ACHN (cell line): ENCODE results near the gene WASL.
"Not testable (repeated sequence)": the region's sequence is repeated elsewhere in the genome, so short reads cannot be mapped to it uniquely, and the experiment has no call there.

ENCODE experiments used
- DNase-seq: peaks from one replicate; pipeline ENCODE4 v3.0.0-alpha.2; 2015
- in situ Hi-C: cut with HindIII; loops from 2 replicates; pipeline ENCODE4 v1.10.0; 2017; ENCODE audit warnings: low sequenced_read_pairs, low pct_ligation_motif_present, low pct_unique_long_range_greater_than_20kb

Gene WASL

DNA sequence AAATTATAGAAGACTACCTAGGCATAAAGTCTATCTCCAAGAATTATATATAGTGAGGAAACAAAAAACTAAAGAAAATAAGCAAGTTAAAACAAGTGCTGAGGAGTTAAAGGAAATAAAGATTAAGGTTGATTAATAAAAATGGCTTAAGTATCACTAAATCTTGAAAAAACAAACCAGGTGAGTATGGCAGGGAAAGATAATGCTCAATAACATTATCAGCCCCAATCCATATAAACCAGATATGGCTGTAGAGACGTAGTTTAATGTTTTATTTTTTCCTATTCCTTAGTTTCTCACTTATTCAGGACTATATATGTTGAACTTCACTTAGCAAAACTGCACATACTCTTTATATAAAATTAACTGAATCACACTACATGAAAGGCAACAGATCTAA is 4.4 kb downstream of the WASL start:
- in situ Hi-C loops = no loop called here
- DNase-seq = no peak

- in situ Hi-C loops = no loop called here
- no peak for DNase-seq
Observed at GRCh38 chr7:123741940-123742339, 6.9 kb downstream of the WASL start.

- in situ Hi-C loops = no loop called here
Observed at GRCh38 chr7:123738808-123739207, 10.0 kb downstream of the WASL start.

DNA sequence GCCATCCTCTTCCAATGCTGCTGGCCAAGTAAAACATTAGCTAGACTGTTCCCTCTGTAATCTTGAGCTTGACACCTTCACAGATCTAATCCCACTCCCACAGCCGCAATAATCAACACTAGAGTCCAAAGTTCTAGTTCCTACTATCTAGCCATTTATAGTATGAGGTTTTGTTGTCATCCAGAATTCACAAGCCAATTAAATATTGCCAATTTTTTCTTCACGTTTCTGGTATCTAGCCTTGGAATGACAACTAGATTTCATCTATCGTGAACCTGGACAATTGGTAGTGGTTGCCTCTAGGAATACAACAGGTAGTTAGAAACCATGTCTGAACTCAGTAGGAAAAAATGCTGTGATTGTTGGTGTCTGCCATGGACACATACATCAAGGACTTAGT is 10.4 kb downstream of the WASL start:
- no peak for DNase-seq
- in situ Hi-C loops = no loop called here

More at GRCh38 chr7:123738808-123739207, 10.0 kb downstream of the WASL start:
- no peak for DNase-seq

DNA sequence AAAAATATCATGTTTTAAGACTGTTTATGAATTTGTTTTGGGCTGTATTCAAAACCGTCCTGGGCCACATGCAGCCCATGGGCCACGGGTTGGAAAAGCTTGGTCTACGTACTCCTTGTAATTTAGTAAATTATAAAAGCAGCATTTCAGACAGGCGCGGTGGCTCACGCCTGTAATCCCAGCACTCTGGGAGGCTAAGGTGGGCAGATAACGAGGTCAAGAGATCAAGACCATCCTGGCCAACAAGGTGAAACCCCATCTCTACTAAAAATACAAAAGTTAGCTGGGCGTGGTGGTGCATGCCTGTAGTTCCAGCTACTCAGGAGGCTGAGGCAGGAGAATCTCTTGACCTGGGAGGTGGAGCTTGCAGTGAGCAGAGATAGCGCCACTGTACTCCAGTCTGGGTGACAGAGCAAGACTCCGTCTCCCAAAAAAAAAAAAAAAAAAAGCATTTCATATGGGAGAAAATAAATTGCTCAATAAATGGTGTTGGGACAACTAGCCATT is 11.6 kb downstream of the WASL start:
- DNase-seq, in situ Hi-C loops: not testable (repeated sequence)

DNA sequence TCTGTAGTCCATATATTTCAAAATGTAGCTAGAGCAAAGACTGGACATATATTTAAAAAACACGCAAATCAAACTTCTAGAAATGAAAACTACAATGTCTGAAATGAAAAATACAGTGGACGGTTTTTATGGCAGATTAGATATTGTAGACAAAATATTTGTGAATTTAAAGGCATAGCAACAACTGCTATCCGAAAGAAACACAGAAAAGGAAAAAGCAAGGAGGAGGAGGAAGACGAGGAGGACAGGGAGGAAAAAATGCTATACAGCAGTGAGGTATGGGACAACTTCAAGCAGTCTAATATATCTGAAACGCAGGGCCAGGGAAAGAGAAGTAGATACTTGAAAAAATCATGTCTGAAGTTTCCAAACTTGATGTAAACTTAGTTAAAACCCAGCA is 13.3 kb downstream of the WASL start:
- in situ Hi-C loops = no loop called here
- DNase-seq = no peak

GRCh38 chr7:123734498-123734897 is 14.3 kb downstream of the WASL start:
- in situ Hi-C loops = no loop called here

DNA sequence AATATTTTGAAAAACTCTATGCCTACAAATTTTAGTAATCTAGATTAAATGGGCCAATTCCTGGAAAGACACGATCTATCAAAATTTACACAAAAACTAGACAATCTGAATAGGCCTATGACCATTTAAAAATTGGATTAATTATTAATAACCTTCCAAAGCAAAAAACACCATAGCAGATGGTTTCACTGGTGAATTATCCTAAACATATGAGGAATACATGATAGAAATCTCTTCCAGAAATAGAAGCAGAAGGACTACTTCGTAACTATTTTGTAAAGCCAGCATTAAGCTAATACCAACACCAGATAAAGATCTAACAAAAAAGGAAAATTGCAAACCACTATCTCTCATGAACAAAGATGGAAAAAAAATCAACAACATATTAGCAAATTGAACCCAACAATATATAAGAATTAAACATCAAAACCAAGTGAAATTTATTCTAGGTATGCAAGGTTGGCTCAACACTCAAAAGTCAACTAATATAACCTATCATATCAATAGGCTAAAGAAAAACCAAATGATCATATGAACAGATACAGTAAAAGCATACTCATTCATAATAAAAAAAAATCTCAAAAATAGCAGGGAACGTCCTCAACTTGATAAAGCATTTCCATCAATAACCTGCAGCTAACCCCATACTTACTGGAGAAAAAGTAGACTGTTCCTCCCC is 16.3 kb downstream of the WASL start:
- in situ Hi-C loops = no loop called here
- no peak for DNase-seq

More at GRCh38 chr7:123734498-123734897, 14.3 kb downstream of the WASL start:
- no peak for DNase-seq

DNA sequence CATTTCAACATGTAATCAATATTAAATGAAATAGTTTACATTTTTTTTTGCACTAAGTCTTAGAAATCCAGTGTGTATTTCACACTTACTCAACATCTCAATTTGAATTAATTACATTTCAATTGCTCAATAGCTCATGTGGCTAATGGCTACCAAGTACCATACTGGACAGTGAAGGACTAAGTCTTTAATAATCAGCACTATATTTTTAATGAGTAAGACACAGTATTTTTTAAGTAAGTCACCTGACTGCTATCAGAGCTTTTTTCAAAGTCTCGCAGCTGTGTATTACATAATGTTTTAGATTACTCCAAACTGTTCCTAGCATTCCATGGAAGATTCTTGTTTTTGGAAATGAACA is 19.6 kb downstream of the WASL start:
- in situ Hi-C loops = no loop called here
- no peak for DNase-seq

GRCh38 chr7:123727071-123727837 is 21.5 kb downstream of the WASL start:
- in situ Hi-C loops = no loop called here
- no peak for DNase-seq

- in situ Hi-C loops = no loop called here
- no peak for DNase-seq
Observed at GRCh38 chr7:123725586-123726171, 23.1 kb downstream of the WASL start.

GRCh38 chr7:123724817-123725253 is 24.0 kb downstream of the WASL start:
- in situ Hi-C loops = no loop called here
- no peak for DNase-seq

DNA sequence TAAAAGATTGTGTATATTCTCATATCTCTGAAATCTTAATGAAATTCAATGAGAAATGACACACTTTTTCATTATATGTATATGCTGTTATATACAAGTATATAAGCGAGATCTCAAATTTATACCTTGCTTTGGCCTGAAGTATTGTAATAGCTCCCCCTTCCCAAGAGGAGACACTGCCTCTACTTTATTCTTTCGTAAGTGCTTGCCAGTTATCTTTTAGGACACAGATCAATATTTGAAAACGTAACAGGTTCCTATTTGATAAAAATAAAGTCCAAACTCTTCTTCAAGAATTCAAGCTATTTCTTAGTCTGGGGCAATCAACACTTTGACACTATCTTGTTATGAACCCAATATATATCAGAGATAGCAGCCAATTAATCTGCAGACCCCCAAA is 24.9 kb downstream of the WASL start:
- DNase-seq = no peak
- in situ Hi-C loops = no loop called here

GRCh38 chr7:123720527-123720926 is 28.3 kb downstream of the WASL start:
- in situ Hi-C loops, DNase-seq: not testable (repeated sequence)

DNA sequence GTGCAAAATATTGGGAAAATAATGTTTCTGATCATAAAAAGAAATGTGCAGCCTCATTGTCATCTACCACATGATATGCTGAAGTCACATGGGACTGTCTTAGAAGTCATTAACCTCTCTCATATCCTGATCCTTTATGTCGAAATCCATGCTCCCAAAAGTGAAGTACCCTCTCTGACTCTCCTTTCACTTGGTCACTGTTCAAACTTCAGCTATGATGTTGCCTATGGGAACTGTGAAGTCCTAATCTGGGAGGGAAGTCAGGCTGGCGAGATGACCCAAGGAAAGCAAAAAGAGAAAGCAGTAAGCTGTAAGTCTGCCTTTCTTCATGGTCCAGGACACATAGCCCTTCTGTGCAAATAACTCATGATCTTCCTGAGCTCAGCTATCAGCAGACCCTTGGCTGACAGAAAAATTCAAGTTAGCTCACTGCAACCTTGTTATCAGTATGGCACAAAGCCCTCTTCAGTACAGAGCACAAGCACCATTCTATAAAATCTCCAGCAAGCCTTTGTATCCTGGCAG is 29.5 kb downstream of the WASL start:
- DNase-seq = no peak
- in situ Hi-C loops = no loop called here

DNA sequence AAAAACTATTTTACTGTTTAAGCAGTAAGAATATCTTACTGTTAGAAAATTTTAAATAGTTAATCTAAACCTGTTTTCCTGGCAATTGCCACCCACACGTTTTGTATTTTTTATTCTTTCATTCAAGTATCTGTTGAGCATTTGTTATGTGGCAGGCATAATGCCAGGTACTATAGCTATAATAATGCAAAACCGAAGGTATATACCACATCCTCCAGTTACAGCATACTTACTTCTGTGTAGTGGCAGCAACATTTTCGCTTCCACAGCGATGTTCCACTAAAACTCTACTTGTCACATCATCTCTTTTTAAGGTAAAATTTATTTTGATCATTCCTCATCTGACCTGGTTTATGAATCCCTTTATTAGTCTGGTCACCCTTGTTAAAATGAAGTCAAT is 30.0 kb downstream of the WASL start:
- DNase-seq = no peak
- in situ Hi-C loops = no loop called here

- in situ Hi-C loops = no loop called here
- DNase-seq = no peak
Observed at GRCh38 chr7:123717689-123718088, 31.1 kb downstream of the WASL start.

DNA sequence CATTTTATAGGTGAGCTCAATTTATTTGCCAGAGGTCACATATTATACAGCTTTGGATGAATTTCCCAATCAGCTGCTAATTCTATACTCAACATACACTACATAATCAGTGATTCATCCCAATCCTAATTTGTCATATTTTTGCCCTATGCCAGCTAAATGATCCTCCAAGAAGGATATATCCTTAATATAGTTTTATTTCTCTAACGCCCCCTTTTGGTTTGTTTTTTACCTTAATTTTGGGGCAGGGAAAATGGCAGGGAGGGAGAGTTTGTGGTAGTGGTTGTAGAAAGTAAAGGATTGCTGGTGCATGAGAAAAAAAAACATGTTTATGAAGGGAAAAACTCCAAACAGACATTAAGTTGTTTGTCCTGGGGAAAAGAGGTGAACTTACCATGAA is 31.9 kb downstream of the WASL start:
- in situ Hi-C loops = no loop called here
- no peak for DNase-seq

DNA sequence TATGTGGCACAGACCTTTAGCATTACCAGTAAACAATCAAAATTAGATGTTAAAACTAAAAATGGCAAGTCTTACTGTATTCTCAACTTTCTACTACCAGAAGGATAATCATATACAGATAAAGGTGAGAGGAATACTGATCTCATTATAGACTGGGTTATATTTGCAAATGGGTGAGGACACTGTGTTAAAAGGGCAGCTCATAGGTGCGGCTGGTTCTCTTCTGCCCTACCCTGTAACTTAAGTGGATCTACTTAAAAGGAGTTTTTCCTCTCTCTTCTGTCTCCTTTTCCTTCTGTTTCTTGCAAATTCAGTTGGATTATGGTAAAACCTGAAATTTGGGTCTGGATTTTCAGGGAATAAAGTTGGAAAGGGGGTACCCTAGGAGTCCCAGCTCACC is 33.0 kb downstream of the WASL start:
- in situ Hi-C loops = no loop called here
- DNase-seq = no peak
